ENCODE results near the gene ARHGAP44. TPM values are rescaled to one million over a fixed set of nuclear protein-coding genes. Genes with fewer than 3 reads are reported as not detected.
"Not testable (repeated sequence)": the region's sequence is repeated elsewhere in the genome, so short reads cannot be mapped to it uniquely, and the experiment has no call there.

Gene ARHGAP44
- total RNA-seq, 1 donor from 2014 or later, result 40.9 TPM

GRCh38 chr17:12963505-12963904 lies 174.2 kb downstream of the ARHGAP44 start:
- no peak for DNase-seq (ENCODE audit: low spot score)

GRCh38 chr17:12964162-12964561 lies 174.9 kb downstream of the ARHGAP44 start:
- DNase-seq (ENCODE audit: low spot score), result no peak

DNA sequence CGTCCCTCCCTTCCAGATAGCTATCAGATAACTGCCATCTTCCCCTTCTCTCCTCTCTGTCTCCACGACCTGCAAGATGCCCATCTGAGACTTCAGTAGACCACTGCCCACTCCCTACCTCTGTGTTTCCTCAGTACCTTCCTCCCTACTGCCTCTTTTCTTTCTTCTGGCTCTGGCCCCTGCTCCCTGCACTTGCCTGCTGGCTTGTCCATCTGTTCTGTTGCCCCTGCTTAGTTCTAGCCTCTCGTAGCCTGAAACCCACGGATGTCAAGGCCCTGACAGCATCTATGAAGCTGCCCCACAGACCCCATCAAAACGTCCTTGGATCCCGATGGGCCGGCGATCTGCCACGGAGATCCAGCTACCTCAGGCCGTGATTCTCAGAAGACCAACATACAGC lies 175.5 kb downstream of the ARHGAP44 start:
- no peak for DNase-seq (ENCODE audit: low spot score)

DNA sequence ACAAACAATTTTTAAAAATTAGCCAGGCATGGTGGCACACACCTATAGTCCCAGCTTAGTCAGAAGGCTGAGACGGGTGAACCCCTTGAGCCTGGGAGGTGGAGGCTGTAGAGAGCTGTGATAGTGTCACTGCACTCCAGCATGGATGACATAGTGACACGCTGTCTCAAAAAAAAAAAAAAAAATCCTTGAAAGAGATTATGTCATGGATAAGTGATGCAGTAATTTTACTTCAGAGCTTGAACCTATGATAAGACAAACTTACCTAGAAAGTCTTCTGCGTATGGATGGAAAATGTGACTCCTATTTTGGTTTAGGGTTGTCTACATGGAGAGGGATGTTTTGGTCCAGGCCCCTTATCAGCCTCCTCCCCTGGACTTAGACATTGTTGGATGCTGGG lies 176.7 kb downstream of the ARHGAP44 start:
- no peak for DNase-seq (ENCODE audit: low spot score)

- no peak for DNase-seq (ENCODE audit: low spot score)
Measured at GRCh38 chr17:12966413-12966812, 177.1 kb downstream of the ARHGAP44 start.

GRCh38 chr17:12967962-12968361 lies 178.7 kb downstream of the ARHGAP44 start:
- DNase-seq (ENCODE audit: low spot score), result no peak

DNA sequence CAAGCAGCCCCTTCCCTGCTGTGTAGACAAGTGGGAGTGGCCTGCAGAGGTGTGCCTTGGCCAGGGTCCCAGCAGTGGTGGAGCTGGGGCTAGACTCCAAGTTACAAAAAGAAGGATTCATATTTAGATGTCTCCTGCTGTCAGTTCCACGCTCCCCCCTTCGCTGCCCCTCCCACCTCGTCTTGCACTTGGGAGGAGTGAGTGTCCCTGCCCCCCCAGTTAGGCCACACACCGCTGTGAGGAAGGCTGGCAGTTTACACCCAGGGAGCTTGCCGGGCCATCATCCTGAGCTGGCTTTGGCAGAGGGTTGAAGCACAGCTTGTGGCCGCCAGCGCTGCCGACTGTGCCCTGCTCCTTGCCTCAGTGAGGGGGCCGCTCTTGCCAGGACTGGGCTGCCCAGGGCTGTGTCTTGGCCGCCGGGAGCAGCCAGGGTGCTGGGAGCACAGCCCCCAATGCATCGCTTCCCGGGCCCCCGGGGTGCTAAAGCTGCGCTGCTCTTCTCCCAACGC lies 184.3 kb downstream of the ARHGAP44 start:
- DNase-seq (ENCODE audit: low spot score), result no peak

DNA sequence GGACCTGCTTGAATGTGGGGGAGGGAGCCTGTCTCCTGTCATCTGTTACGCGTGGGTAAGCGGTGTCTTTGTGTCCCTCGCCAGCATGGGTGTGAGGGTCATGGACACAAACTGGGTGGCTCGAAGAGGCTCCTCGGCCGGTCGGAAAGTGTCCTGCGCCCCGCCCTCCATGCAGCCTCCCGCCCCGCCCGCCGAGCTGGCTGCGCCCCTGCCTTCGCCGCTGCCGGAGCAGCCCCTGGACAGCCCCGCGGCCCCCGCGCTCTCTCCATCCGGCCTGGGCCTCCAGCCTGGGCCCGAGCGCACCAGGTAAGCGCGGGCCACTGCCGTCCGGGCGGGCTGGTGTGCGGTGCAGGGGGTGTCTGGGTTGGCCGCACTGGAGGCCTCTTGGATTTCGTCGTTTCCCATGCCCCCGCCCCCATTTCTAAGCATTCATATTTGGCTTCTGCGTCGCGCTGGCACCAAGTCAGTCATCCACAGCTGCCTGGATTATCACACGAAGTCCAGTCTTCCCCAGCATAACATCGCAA lies 184.8 kb downstream of the ARHGAP44 start:
- DNase-seq (ENCODE audit: low spot score), result no peak

GRCh38 chr17:12977008-12977751 lies 187.9 kb downstream of the ARHGAP44 start:
- DNase-seq (ENCODE audit: low spot score), result no peak

DNA sequence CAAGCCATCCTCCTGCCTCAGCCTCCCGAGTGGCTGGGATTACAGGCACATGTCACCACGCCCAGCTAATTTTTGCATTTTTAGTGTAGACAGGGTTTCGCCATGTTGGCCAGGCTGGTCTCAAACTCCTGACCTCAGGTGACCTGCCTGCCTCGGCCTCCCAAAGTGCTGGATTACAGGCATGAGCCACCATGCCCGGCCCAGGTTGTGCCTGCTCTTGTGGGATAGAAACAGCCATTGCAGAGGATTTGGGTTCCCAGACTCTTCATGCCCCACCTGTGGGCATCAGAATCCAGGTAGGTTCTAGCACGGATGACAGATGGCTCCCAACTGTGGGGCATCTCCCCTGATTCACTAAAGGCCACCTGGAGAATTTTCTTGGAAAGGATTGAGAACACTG lies 189.5 kb downstream of the ARHGAP44 start:
- DNase-seq (ENCODE audit: low spot score), result not testable (repeated sequence)

- no peak for DNase-seq (ENCODE audit: low spot score)
Measured at GRCh38 chr17:12979246-12979645, 189.9 kb downstream of the ARHGAP44 start.

DNA sequence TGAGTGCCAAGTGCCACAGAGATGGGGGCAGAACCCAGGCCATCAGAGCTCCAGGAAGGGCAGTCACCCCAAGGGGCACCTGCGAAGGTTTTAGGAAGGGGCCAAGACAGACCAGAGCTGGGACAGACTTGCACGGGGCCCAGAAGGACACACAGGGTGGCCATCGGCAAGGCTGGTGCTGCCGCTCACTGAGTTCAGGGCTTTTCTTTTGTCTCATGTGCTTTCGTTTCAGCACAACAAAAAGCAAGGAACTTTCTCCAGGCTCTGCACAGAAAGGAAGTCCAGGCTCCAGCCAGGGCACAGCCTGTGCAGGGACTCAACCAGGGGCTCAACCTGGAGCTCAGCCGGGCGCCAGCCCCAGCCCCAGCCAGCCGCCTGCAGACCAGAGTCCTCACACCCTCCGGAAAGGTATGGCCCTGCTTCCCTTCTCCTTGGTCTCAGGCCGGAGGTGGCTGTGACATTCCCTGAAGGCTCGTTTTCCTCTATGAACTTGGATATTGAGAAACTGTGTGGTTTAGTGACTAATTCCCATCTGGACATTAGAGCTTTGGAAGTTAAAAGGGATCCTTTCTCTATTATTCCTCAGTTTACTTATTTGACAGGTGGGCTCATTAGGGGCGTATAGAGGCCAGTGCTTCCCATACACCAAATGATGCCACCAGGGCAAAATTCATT lies 190.7 kb downstream of the ARHGAP44 start:
- no peak for DNase-seq (ENCODE audit: low spot score)

DNA sequence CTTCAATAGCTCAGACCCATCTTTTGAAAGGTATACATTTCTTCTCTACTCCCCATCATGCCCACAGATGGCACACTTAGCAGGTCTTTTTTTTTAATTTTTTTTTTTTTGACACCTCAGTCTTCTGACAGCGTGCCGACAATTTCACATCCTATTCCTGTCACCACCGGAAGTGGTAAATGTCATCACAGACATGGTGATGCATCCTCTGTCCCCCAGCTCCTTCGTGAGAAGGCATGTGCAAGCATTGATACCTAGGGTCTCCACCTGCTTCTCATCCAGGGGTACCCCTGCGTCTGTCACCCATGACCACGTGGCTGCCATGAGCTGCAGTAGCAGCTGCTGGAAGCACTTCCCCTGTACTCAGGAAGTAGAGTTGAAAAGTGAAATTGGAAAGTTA lies 192.9 kb downstream of the ARHGAP44 start:
- no peak for DNase-seq (ENCODE audit: low spot score)

GRCh38 chr17:12983991-12984884 lies 194.9 kb downstream of the ARHGAP44 start:
- no peak for DNase-seq (ENCODE audit: low spot score)

DNA sequence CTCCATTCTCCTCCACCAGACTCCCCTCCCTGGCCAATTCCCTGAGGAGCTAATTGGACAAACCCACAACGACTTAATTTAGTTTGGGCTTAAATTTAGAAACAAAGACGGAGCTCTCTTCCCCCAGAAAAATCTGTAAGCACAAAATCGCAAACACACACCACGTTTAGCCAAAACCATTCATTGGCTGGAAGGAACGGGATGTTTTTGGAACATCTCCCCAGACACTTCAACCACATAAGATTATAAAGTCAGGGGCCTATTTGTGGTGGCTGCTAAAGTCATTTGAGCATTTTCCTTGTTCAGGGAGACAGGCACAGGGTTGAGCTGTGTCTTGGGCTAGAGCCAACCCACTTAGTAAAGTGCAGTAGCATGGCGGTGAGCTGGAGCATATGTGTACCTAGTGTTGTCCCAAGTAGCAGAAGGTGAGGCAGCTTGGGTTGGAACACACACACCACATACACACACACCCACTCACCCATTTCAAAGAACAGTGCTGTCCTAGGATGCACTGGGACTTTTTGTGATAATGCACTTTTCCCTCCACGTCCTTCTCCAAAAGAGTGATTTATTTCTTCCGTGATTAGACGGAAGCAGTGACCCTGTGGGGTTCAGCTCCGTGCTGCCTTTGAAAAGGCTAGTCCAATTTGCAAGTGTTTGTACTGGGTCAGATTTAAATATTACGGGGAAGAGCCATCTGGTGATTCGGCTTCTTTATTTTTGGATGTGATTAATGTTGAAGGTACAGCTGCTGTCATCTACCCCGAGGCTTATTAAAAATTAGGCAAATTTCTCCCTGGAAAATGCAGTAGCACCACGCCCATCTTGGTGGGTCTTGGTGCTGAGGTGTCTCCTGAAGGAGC lies 196.4 kb downstream of the ARHGAP44 start:
- DNase-seq (ENCODE audit: low spot score), result no peak

- no peak for DNase-seq (ENCODE audit: low spot score)
Measured at GRCh38 chr17:12987120-12987519, 197.8 kb downstream of the ARHGAP44 start.

GRCh38 chr17:12990041-12990808 lies 200.9 kb downstream of the ARHGAP44 start:
- DNase-seq (ENCODE audit: low spot score), result no peak

GRCh38 chr17:12990926-12991325 lies 201.6 kb downstream of the ARHGAP44 start:
- no peak for DNase-seq (ENCODE audit: low spot score)

DNA sequence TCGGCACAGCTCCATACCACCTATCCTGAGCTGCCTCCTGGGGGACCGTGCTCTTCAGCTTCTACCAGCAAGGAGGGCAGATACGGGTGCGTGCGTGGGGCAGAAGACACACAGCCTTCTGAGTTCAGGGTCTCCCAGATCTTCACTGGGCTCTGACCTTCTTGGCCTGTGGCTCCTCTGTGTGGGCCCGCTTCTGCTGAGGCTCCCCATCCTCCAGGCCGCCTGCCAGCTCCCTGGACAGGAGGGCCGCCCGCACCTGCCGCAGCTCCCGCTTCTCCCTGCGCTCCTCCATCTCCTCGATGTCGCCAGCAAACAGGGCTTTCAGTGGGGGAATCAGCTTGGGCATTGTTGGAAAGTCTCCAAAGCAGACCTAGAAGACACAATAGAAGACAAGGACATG lies 203.4 kb downstream of the ARHGAP44 start:
- no peak for DNase-seq (ENCODE audit: low spot score)

DNA sequence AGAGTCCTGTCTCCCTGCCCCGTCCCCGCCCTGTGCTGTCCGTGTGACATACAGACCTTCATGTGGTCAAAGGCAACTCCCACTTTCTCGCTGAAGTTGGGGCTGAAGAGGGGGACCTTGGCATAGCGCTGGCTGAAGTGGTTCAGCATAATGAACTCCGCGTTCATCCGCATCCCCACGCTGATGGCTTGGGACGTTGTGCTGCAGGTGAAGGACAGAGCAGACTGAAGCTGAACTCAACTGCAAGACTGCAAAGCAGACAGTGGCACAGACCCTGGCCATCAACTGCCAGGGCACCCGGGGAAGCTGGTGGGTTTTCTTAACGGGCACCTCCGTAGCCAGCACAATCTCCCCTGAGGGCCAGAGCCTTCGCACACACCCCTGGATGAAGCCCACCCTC lies 204.3 kb downstream of the ARHGAP44 start:
- DNase-seq (ENCODE audit: low spot score), result no peak

All from mucosa of gallbladder (tissue), 1 donor.